Endodermal cell (in vitro differentiated cells): ENCODE results near the gene CDH23. TPM values are rescaled to one million over a fixed set of nuclear protein-coding genes. Genes with fewer than 3 reads are reported as not detected.

Experiments
- DNase-seq: peaks from one replicate; pipeline ENCODE4 v3.0.0-alpha.2; 2017
- H3K27ac ChIP-seq: 2 replicates; pipeline ENCODE4 v1.5.1; 2013; ENCODE audit warnings: mild to moderate bottlenecking, low read depth, low read length, moderate library complexity
- H3K27me3 ChIP-seq: 2 replicates; pipeline ENCODE4 v1.6.1; 2013; ENCODE audit warnings: mild to moderate bottlenecking, low read length, moderate library complexity; ENCODE audit not compliant: insufficient read depth, control insufficient read depth, poor library complexity, severe bottlenecking
- H3K36me3 ChIP-seq: 2 replicates; pipeline ENCODE4 v1.7.0; 2013; ENCODE audit warnings: mild to moderate bottlenecking, low read length, moderate library complexity; ENCODE audit not compliant: control insufficient read depth, insufficient read depth
- H3K4me1 ChIP-seq: one replicate; pipeline ENCODE4 v1.7.0; 2013; ENCODE audit warnings: low read length; ENCODE audit not compliant: control insufficient read depth, insufficient read depth
- H3K4me3 ChIP-seq: 2 replicates; pipeline ENCODE4 v1.5.1; 2013; ENCODE audit warnings: mild to moderate bottlenecking, low read length, moderate library complexity
- H3K9ac ChIP-seq: 2 replicates; pipeline ENCODE4 v1.6.1; 2013; ENCODE audit warnings: mild to moderate bottlenecking, low read length, moderate library complexity; ENCODE audit not compliant: poor library complexity, severe bottlenecking; ENCODE audit errors: extremely low read depth
- H3K9me3 ChIP-seq: 2 replicates; pipeline ENCODE4 v1.6.1; 2013; ENCODE audit warnings: mild to moderate bottlenecking, low read length, moderate library complexity; ENCODE audit not compliant: control insufficient read depth
- H3K27ac Mint-ChIP-seq: 2 replicates; pipeline ENCODE4 v1.8.0; 2020; ENCODE audit warnings: mixed read lengths
- H3K27me3 Mint-ChIP-seq: 2 replicates; pipeline ENCODE4 v1.8.0; 2021; ENCODE audit warnings: mild to moderate bottlenecking, mixed read lengths; ENCODE audit not compliant: insufficient read depth
- H3K36me3 Mint-ChIP-seq: 2 replicates; pipeline ENCODE4 v1.8.0; 2020; ENCODE audit warnings: low read depth, mixed read lengths
- H3K4me1 Mint-ChIP-seq: 2 replicates; pipeline ENCODE4 v1.8.0; 2020; ENCODE audit warnings: mixed read lengths
- H3K4me3 Mint-ChIP-seq: 2 replicates; pipeline ENCODE4 v1.8.0; 2020; ENCODE audit warnings: mild to moderate bottlenecking, moderate library complexity, mixed read lengths
- H3K9me3 Mint-ChIP-seq: 2 replicates; pipeline ENCODE4 v1.8.0; 2020; ENCODE audit warnings: mild to moderate bottlenecking, mixed read lengths
- CTCF ChIP-seq: fragments of 200-600 bp; sonication (generic); conservative IDR thresholded peaks from 2 replicates; pipeline ENCODE4 v1.5.0; 2021; ENCODE audit warnings: antibody characterized with exemption, mild to moderate bottlenecking
- WGBS, 2 experiments: methylation state at CpG; one replicate each; pipeline versions ENCODE4 v1.1.5 to v1.1.7; 2013; ENCODE audit warnings: missing lambda C conversion rate in 2 of 2, mixed read lengths in 1 of 2; ENCODE audit not compliant: insufficient coverage in 1 of 2, insufficient read length in 1 of 2; 5-methylcytosine and 5-hydroxymethylcytosine counted together
- total RNA-seq, 2 donors: library from RNA; stranded (reverse); fragmentation: NEBNext Ultra II Directional in 1 of 2; extraction: Animal tissue kit (Norgen Biotek cat#: 25700) in 1 of 2; gene quantifications; 2 replicates in 1 of 2; 3 replicates in 1 of 2; pipeline ENCODE4 v1.2.1, GENCODE V29; 2021

Gene CDH23
- total RNA-seq, 2 donors from 2014 or later = 2.1 to 4.2 TPM

- Mint-ChIP-seq H3K9me3 (no peaks in the 10 kb centered on the region), H3K4me3 (no peak overlapping the region), H3K27ac (peak overlapping the region; percentile 50), H3K27me3 (no peaks in the 10 kb centered on the region), H3K36me3 (no peaks in the 10 kb centered on the region), H3K4me1 (peaks cover 20% of the 10 kb centered on the region)
- Histone ChIP-seq H3K9me3 (no peaks in the 10 kb centered on the region), H3K27me3 (no peaks in the 10 kb centered on the region), H3K4me1 (no peaks in the 10 kb centered on the region), H3K4me3 (no peak overlapping the region), H3K27ac (no peak overlapping the region), H3K9ac (no peak overlapping the region), H3K36me3 (no peaks in the 10 kb centered on the region)
- WGBS, 2 experiments = 79% methylated on average over 11 to 16 of the region's 16 CpGs
- no peak for TF ChIP-seq CTCF
- DNase-seq = no peak
Observed at GRCh38 chr10:71575934-71576801, 179.4 kb downstream of the CDH23 start.

- no peak for TF ChIP-seq CTCF
- Mint-ChIP-seq H3K27me3 (no peaks in the 10 kb centered on the region), H3K27ac (no peak overlapping the region), H3K36me3 (no peaks in the 10 kb centered on the region), H3K9me3 (no peaks in the 10 kb centered on the region), H3K4me1 (peaks cover 20% of the 10 kb centered on the region), H3K4me3 (no peak overlapping the region)
- no peak for DNase-seq
- Histone ChIP-seq H3K4me1 (no peaks in the 10 kb centered on the region), H3K4me3 (no peak overlapping the region), H3K36me3 (no peaks in the 10 kb centered on the region), H3K9me3 (no peaks in the 10 kb centered on the region), H3K9ac (no peak overlapping the region), H3K27ac (no peak overlapping the region), H3K27me3 (no peaks in the 10 kb centered on the region)
- WGBS, 2 experiments = 90 to 94% methylated on average over 9 of the region's 9 CpGs
Observed at GRCh38 chr10:71576842-71577241, 180.1 kb downstream of the CDH23 start.

DNA sequence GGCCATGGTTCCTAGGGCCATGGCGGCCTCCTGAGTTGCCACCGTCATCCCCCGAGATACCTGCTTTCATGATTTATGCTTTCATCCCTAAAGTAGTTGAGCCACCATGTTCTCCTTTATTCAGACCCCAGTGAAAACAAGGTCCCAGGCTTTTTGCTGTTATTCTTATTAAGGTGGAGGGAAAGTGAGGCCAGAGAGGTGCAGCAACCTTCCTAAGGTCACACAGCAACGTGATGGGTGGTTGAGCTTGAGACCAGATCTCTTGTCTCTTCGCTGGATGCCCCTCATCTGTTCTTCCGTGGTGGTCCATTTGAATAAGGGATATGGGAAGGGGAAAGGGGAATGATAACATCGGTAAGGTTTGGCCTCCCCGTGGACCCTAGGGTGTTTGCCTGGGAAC lies 180.6 kb downstream of the CDH23 start:
- H3K36me3 Mint-ChIP-seq = no peaks in the 10 kb centered on the region
- Histone ChIP-seq H3K4me1 (no peaks in the 10 kb centered on the region), H3K9me3 (no peaks in the 10 kb centered on the region), H3K36me3 (no peaks in the 10 kb centered on the region), H3K27ac (no peak overlapping the region), H3K9ac (no peak overlapping the region), H3K4me3 (no peak overlapping the region), H3K27me3 (no peaks in the 10 kb centered on the region)
- H3K9me3 Mint-ChIP-seq = no peaks in the 10 kb centered on the region
- H3K27me3 Mint-ChIP-seq = no peaks in the 10 kb centered on the region
- H3K4me1 Mint-ChIP-seq = peaks cover 20% of the 10 kb centered on the region
- no peak overlapping the region for H3K4me3 Mint-ChIP-seq
- whole genome bisulfite sequencing, 2 experiments = 87 to 93% methylated on average over 3 to 8 of the region's 8 CpGs
- H3K27ac Mint-ChIP-seq = no peak overlapping the region
- no peak for DNase-seq
- no peak for TF ChIP-seq CTCF
